Thyroid gland (tissue), 4 donors: ENCODE measurements around the gene FGGY.
"Not testable (repeated sequence)": the region's sequence is repeated elsewhere in the genome, so short reads cannot be mapped to it uniquely, and the experiment has no call there.

ENCODE experiments used
- POLR2A ChIP-seq, 2 donors: fragments of 450-650 bp; IDR thresholded peaks; one replicate each; pipeline ENCODE4 v1.6.1; 2017; ENCODE audit warnings: antibody characterized with exemption in 2 of 2, mild to moderate bottlenecking in 2 of 2, moderate library complexity in 1 of 2
- TF ChIP-seq, protein P1 (sequence below), 6 experiments: fragments of 200-600 bp in 3 of 6; fragments of 450-650 bp in 3 of 6; sonication (generic) in 3 of 6; IDR thresholded peaks; one replicate each; pipeline ENCODE4 v1.5.1; 2016 to 2019; ENCODE audit warnings: antibody characterized with exemption in 6 of 6, mild to moderate bottlenecking in 2 of 6, inconsistent platforms in 1 of 6, moderate library complexity in 1 of 6

DNA sequence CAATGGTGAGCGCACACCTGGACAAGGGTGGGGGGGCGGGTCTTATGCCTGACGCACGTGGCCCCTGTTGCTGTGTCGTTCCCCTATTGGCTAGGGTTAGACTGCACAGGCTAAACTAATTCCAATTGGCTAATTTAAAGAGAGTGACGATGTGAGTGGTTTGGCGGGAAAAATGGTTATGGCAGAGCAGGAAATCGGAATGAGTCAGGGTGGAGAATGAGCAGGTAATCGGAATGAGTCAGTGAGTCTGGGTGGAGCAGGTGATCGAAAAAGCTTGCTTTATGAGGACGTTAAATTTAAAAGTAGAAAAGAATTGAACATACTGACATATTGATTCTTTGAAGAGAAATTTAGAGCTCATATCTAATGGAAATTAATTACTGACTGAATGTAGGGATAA, 2.8 kb downstream of the FGGY start:
- TF ChIP-seq, protein P1, sequence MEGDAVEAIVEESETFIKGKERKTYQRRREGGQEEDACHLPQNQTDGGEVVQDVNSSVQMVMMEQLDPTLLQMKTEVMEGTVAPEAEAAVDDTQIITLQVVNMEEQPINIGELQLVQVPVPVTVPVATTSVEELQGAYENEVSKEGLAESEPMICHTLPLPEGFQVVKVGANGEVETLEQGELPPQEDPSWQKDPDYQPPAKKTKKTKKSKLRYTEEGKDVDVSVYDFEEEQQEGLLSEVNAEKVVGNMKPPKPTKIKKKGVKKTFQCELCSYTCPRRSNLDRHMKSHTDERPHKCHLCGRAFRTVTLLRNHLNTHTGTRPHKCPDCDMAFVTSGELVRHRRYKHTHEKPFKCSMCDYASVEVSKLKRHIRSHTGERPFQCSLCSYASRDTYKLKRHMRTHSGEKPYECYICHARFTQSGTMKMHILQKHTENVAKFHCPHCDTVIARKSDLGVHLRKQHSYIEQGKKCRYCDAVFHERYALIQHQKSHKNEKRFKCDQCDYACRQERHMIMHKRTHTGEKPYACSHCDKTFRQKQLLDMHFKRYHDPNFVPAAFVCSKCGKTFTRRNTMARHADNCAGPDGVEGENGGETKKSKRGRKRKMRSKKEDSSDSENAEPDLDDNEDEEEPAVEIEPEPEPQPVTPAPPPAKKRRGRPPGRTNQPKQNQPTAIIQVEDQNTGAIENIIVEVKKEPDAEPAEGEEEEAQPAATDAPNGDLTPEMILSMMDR (IDR thresholded peaks at IDR 0.05) = not testable (repeated sequence)
- TF ChIP-seq POLR2A (IDR thresholded peaks at IDR 0.05) = not testable (repeated sequence)
